ENCODE measurements around the gene NFIA. TPM values are rescaled to one million over a fixed set of nuclear protein-coding genes. Genes with fewer than 3 reads are reported as not detected.

NFIA gene
- polyA plus RNA-seq, 1 donor (not counting 4 experiments of a cell fraction or from before 2014, with no cell fraction given) = 14.7 TPM

GRCh38 chr1:61210435-61211154 is 128.2 kb downstream of the NFIA start:
- dilution Hi-C loops (cut with MboI; ENCODE audit: extremely low pct_ligation_motif_present, low sequenced_read_pairs) = no loop called here
- FAIRE-seq (no peak), DNase-seq (ENCODE audit: low read depth, low spot score) (no peak)
- Histone ChIP-seq H2AFZ (ENCODE audit: control insufficient read depth, low read length) (no peak overlapping the region), H3K4me3 (ENCODE audit: control insufficient read depth in 2 of 3, extremely low read depth in 1 of 3, insufficient read depth in 2 of 3, low read depth in 1 of 3, low read length in 3 of 3) (no peak overlapping the region), H3K27ac (ENCODE audit: control insufficient read depth, insufficient read depth, low read length) (no peak overlapping the region), H3K9me1 (ENCODE audit: control insufficient read depth, extremely low read depth, insufficient read depth, low read length) (no peaks in the 10 kb centered on the region), H4K20me1 (ENCODE audit: control insufficient read depth, extremely low read depth, insufficient read depth, low read length) (no peaks in the 10 kb centered on the region), H3K9me3 (ENCODE audit: control insufficient read depth, low read depth, low read length) (no peaks in the 10 kb centered on the region), H3K9ac (ENCODE audit: control insufficient read depth, extremely low read depth, insufficient read depth, low read length) (no peak overlapping the region), H3K27me3 (ENCODE audit: control insufficient read depth, extremely low read depth, insufficient read depth, low read length) (no peaks in the 10 kb centered on the region), H3K79me2 (ENCODE audit: control insufficient read depth, insufficient read depth, low read length) (no peaks in the 10 kb centered on the region), H3K36me3 (ENCODE audit: control insufficient read depth in 2 of 2, extremely low read depth in 1 of 2, insufficient read depth in 2 of 2, low read length in 2 of 2) (peaks cover 0 to 3% of the 10 kb centered on the region in 2 experiments), H3K4me2 (ENCODE audit: control insufficient read depth, extremely low read depth, insufficient read depth, low read depth, low read length) (no peak overlapping the region), H3K4me1 (ENCODE audit: control insufficient read depth, extremely low read depth, insufficient read depth, low read length) (no peaks in the 10 kb centered on the region)
- TF ChIP-seq EZH2 (IDR thresholded peaks at IDR 0.05; ENCODE audit: low read length) = no peak
- TF ChIP-seq, protein P1, sequence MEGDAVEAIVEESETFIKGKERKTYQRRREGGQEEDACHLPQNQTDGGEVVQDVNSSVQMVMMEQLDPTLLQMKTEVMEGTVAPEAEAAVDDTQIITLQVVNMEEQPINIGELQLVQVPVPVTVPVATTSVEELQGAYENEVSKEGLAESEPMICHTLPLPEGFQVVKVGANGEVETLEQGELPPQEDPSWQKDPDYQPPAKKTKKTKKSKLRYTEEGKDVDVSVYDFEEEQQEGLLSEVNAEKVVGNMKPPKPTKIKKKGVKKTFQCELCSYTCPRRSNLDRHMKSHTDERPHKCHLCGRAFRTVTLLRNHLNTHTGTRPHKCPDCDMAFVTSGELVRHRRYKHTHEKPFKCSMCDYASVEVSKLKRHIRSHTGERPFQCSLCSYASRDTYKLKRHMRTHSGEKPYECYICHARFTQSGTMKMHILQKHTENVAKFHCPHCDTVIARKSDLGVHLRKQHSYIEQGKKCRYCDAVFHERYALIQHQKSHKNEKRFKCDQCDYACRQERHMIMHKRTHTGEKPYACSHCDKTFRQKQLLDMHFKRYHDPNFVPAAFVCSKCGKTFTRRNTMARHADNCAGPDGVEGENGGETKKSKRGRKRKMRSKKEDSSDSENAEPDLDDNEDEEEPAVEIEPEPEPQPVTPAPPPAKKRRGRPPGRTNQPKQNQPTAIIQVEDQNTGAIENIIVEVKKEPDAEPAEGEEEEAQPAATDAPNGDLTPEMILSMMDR (optimal IDR thresholded peaks at IDR 0.05 in 1 of 3, IDR thresholded peaks at IDR 0.05 in 1 of 3, conservative IDR thresholded peaks at IDR 0.05 in 1 of 3; ENCODE audit: extremely low read depth in 1 of 3, insufficient read depth in 2 of 3, low read length in 3 of 3) = peak in 1 of 3 experiments; percentile 4

DNA sequence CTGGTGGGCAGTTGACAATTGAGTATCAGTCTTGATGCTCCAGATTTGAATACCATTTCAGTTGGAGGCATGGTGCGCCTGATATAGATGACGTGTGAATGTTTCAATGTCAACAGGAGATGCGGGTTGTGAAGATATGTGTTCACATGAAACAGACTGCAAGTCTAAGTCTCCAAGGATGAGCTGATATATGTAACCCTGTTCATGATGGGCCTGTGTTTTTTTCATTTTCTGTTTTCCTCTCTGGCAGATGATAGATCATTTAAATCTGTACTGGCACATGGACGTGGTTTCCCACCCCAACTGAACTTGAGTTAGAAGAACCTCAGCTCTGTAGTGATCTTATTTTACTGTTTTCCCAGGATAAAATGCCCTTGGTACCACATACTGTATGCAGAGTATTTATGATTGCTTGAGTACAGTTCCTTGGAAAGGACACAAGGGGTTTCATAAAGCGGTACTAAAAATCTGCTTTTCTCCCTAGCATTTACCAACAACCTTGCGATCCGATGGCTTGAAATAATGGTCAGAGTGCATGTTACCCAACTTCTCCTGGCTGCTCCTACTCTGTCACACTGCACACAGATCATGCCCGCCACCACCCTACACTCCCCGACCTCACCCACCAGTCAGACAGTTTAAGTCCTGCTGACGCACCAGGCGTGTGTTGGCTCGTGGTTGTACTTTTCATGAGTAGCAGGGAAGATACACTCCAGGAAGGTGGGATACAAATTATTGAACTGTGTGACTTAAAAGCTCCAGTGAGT is 131.1 kb downstream of the NFIA start:
- DNase-seq (ENCODE audit: low read depth, low spot score) (no peak), FAIRE-seq (no peak)
- H2AFZ ChIP-seq (ENCODE audit: control insufficient read depth, low read length) = no peak overlapping the region
- no peak overlapping the region for H3K9ac ChIP-seq (ENCODE audit: control insufficient read depth, extremely low read depth, insufficient read depth, low read length)
- no peak overlapping the region for H3K4me3 ChIP-seq (ENCODE audit: control insufficient read depth in 2 of 3, extremely low read depth in 1 of 3, insufficient read depth in 2 of 3, low read depth in 1 of 3, low read length in 3 of 3)
- TF ChIP-seq, protein P1 (optimal IDR thresholded peaks at IDR 0.05 in 1 of 3, IDR thresholded peaks at IDR 0.05 in 1 of 3, conservative IDR thresholded peaks at IDR 0.05 in 1 of 3; ENCODE audit: extremely low read depth in 1 of 3, insufficient read depth in 2 of 3, low read length in 3 of 3) = no peak
- TF ChIP-seq EZH2 (IDR thresholded peaks at IDR 0.05; ENCODE audit: low read length) = no peak
- H3K79me2 ChIP-seq (ENCODE audit: control insufficient read depth, insufficient read depth, low read length) = no peaks in the 10 kb centered on the region
- no peaks in the 10 kb centered on the region for H4K20me1 ChIP-seq (ENCODE audit: control insufficient read depth, extremely low read depth, insufficient read depth, low read length)
- H3K27me3 ChIP-seq (ENCODE audit: control insufficient read depth, extremely low read depth, insufficient read depth, low read length) = no peaks in the 10 kb centered on the region
- no peaks in the 10 kb centered on the region for H3K4me1 ChIP-seq (ENCODE audit: control insufficient read depth, extremely low read depth, insufficient read depth, low read length)
- H3K36me3 ChIP-seq (ENCODE audit: control insufficient read depth in 2 of 2, extremely low read depth in 1 of 2, insufficient read depth in 2 of 2, low read length in 2 of 2) = peaks cover 0 to 3% of the 10 kb centered on the region in 2 experiments
- dilution Hi-C loops (cut with MboI; ENCODE audit: extremely low pct_ligation_motif_present, low sequenced_read_pairs) = no loop called here
- no peaks in the 10 kb centered on the region for H3K9me3 ChIP-seq (ENCODE audit: control insufficient read depth, low read depth, low read length)
- H3K9me1 ChIP-seq (ENCODE audit: control insufficient read depth, extremely low read depth, insufficient read depth, low read length) = no peaks in the 10 kb centered on the region
- no peak overlapping the region for H3K4me2 ChIP-seq (ENCODE audit: control insufficient read depth, extremely low read depth, insufficient read depth, low read depth, low read length)
- no peak overlapping the region for H3K27ac ChIP-seq (ENCODE audit: control insufficient read depth, insufficient read depth, low read length)
